Astrocyte of the cerebellum (primary cell): ENCODE data around the gene PAX7.
"Not testable (repeated sequence)": the region's sequence is repeated elsewhere in the genome, so short reads cannot be mapped to it uniquely, and the experiment has no call there.

ENCODE experiments used
- DNase-seq: peaks from one replicate; pipeline ENCODE4 v3.0.0-alpha.2; 2011; ENCODE audit warnings: low read depth
- H3K4me3 ChIP-seq: 2 replicates; pipeline ENCODE4 v1.5.1; 2011; ENCODE audit warnings: mild to moderate bottlenecking, low read depth, low read length, moderate library complexity
- in situ Hi-C: cut with HindIII; loops from 2 replicates; pipeline ENCODE4 v1.10.0; 2017; ENCODE audit warnings: low sequenced_read_pairs
- TF ChIP-seq, protein P1 (sequence below): IDR thresholded peaks from 2 replicates; pipeline ENCODE4 v1.5.1; 2012; ENCODE audit warnings: low read length, low read depth, moderate library complexity, mild to moderate bottlenecking; ENCODE audit errors: missing control alignments

Gene PAX7

DNA sequence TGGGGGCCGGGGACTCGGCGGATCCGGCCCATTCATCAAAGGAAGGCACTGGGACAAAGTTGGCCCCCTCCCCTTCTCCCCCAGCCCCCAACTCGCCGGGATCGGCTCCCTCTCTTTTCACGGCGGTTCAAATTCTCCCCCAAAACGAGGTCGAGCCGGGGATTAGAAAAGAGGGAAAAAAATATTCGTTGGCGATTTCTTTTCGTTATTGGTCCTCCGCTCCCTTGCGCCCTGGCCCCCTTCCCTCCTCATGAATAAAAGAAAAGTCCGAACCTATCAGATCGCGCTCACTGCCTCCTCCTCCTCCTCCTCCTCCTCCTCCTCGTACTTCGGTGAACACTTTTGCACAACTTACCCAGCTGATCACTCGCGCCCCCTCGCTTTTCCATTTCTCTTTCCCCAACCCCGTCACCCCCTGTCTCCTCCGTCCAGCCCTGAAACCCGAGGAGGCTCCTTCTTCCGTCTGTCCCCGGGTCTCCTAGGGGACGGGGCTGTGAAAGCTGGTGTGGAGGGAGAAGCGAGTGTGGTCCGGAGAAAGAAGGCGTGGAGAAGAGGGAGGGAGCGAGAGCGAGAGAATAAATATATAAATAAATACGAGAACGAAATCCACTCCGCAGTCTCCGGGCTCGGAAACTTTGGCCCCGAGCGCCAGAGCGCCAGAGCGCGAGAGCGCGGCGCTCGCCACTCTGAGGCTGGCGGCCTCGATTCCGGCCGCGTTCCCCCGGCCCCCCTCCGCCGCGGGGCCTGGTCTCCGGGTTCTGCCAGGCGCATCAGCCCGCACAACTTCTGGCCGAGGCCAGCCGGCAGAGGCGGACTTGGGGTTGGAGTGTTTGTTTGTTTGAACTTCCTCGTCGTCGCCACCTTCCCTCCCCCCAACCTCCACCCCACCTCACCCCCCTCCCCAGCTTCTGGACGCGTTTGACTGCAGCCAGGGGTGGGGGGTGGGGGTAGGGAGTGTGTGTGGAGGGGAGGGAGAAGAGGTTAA lies at the start of gene PAX7:
PAX7 (plus strand) TSS at position 336 of the 985 bp plus-strand sequence. CDS start 758 bp downstream, outside the sequence.
- TF ChIP-seq, protein P1, sequence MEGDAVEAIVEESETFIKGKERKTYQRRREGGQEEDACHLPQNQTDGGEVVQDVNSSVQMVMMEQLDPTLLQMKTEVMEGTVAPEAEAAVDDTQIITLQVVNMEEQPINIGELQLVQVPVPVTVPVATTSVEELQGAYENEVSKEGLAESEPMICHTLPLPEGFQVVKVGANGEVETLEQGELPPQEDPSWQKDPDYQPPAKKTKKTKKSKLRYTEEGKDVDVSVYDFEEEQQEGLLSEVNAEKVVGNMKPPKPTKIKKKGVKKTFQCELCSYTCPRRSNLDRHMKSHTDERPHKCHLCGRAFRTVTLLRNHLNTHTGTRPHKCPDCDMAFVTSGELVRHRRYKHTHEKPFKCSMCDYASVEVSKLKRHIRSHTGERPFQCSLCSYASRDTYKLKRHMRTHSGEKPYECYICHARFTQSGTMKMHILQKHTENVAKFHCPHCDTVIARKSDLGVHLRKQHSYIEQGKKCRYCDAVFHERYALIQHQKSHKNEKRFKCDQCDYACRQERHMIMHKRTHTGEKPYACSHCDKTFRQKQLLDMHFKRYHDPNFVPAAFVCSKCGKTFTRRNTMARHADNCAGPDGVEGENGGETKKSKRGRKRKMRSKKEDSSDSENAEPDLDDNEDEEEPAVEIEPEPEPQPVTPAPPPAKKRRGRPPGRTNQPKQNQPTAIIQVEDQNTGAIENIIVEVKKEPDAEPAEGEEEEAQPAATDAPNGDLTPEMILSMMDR: no peak
- no peak for DNase-seq
- in situ Hi-C loops: no loop called here
- no peak within 1 kb of the TSS for H3K4me3 ChIP-seq

DNA sequence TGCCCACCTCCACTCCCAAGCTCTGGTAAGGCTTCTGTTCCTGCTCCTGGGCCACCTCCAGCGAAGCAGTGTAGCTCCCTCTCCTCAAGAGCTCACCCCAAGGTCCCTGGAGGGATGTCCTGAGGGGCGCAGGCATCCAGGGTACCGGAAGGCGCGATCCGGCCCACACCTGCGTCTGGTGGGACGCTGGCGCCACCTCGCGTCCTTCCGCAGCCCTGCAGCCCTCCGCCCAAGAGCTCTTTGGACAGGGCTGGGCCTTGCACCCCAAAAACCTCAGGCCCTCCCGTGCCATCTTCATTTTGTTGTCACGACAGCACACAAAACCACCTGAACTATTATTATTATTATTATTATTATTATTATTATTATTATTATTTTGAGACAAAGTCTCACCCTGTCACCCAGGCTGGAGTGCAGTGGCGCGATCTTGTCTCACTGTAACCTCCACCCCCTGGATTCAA lies 49.2 kb upstream of the PAX7 start:
- DNase-seq: no peak
- no peak overlapping the region for H3K4me3 ChIP-seq
- in situ Hi-C loops: loop anchor here (25.0 kb wide), 1 partner anchor 256 kb away; no protein-coding TSS in a partner anchor
- TF ChIP-seq, protein P1: peak; percentile 66

DNA sequence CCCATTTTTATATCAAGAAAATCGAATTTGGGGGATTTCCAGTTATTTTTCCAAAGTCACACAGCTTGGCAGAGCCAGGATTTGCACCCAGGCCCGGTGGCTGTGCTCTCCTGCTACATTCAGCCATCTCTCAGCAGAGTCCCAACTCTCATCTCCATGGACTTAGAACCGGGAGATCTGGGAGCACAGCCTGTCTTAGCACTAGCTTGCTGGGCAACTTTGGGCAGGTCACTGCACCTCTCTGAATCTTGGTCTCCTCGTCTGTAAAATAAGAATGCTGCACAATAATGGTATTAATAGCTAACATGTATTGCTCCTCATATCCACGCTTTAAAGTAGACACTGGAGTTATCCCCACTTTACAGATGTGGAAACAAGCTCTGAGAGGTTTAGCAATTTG lies 47.8 kb upstream of the PAX7 start:
- no peak for DNase-seq
- no peak overlapping the region for H3K4me3 ChIP-seq
- TF ChIP-seq, protein P1: no peak
- in situ Hi-C loops: loop anchor here (25.0 kb wide), 1 partner anchor 254 kb away; no protein-coding TSS in a partner anchor

DNA sequence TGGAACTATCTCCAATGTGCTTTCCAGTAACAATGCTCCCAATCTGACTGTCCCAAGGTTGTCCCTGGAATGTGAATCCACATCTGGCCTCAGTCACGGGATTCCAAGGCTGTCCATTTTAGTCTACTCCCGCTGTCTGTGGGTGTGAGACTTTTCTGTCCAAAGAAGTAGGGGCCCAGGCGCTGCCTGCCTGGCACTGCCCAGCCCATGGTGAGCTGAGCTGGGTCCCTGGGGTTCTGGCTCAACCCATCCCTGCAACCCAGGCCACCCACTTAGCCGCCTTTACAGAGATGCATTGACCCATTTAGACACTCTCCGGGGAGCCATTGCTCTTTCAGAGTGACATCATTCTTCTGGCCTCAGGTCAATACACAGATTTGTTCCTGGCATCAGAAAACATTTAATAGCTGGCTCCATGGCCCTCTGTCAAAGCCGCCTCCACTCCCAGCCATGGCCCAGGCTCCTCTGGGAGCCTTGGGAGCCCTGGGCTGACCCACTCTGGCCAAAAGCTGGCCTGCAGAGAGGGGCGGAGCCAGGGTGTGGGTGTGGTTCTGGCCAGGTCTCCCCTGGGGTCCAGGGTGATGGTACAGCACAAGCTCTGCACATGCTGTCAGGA lies 47.2 kb upstream of the PAX7 start:
- TF ChIP-seq, protein P1: no peak
- in situ Hi-C loops: loop anchor here (25.0 kb wide), 1 partner anchor 254 kb away; no protein-coding TSS in a partner anchor
- DNase-seq: no peak
- no peak overlapping the region for H3K4me3 ChIP-seq

DNA sequence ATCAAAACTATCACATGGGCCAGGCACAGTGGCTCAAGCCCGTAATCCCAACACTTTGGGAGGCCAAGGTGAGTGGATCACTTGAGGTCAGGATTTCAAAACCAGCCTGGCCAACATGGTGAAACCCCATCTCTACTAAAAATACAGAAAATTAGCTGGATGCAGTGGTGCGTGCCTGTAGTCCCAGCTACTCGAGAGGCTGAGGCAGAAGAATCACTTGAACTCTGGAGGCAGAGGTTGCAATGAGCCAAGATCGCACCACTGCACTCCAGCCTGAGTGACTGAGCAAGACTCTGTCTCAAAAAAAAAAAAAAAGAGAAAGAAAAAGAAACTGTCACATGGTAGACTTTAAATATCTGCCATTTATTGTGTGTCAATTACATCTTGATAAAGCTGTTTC lies 44.6 kb upstream of the PAX7 start:
- not testable (repeated sequence) for DNase-seq, H3K4me3 ChIP-seq
- in situ Hi-C loops: loop anchor here (5.0 to 25.0 kb wide), 2 partner anchors 76 to 251 kb away; no protein-coding TSS in a partner anchor

DNA sequence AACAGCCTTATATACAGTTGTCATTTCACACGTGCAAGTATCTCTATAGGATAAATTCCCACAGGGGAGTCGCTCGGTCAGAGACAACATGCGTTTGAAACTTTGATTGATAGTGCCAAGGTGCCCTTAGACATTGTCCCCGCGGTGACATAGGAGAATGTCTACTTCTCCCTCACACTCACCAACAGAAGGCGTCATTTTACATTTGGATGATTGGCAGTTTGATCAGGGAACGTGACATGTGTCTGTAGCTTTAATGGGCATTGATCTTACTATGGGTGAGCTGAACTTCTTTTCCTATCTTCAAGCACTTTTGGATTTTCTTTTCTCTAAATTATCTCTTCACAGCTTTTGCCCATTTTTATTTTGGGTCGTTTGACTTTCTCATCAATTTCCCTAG lies 42.6 kb upstream of the PAX7 start:
- no peak for DNase-seq
- TF ChIP-seq, protein P1: no peak
- in situ Hi-C loops: loop anchor here (5.0 to 25.0 kb wide), 2 partner anchors 74 to 249 kb away; no protein-coding TSS in a partner anchor
- H3K4me3 ChIP-seq: no peak overlapping the region

DNA sequence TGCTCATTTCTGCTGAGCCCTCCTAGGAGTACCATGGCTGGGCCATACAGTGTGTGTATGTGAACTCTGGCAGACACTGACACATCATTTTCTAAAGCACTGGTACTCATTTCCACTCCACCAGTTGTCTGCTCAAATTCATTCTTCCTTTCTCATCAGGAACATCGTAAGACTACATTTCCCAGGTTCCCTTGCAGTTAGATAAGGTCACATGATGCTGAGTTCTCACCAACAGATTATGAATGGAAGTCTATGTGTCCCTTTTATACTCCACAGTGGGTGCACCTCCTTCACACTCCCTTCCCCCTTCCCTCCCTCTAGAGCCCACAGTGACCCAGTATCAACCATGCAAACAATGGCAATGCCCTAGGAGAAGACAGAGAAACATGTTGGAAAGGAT lies 38.3 kb upstream of the PAX7 start:
- in situ Hi-C loops: loop anchor here (25.0 kb wide), 1 partner anchor 245 kb away; no protein-coding TSS in a partner anchor
- TF ChIP-seq, protein P1: no peak
- no peak for DNase-seq
- no peak overlapping the region for H3K4me3 ChIP-seq
